H1 (cell line): Measurements from ENCODE around the gene SUCLG2. TPM values are rescaled to one million over a fixed set of nuclear protein-coding genes. Genes with fewer than 3 reads are reported as not detected.

Experiments used
- FOSL1 ChIP-seq: IDR thresholded peaks from 2 replicates; pipeline ENCODE4 v1.6.1; 2011; ENCODE audit warnings: mild to moderate bottlenecking, low read depth, low read length, moderate library complexity; ENCODE audit not compliant: insufficient read depth
- KDM5A ChIP-seq: fragments of 200-600 bp; IDR thresholded peaks from 2 replicates; pipeline ENCODE4 v1.7.1; 2012; ENCODE audit warnings: mild to moderate bottlenecking, low read length, inconsistent platforms, mixed read lengths
- polyA plus RNA-seq, 7 experiments: library from polyadenylated mRNA; depleted of rRNA in 3 of 7; stranded (reverse) in 5 of 7; unstranded in 2 of 7; fragments of >200 nt in 5 of 7; fragments of 200-250 nt in 2 of 7; gene quantifications; 1 replicate in 5 of 7; 2 replicates in 1 of 7; 4 replicates in 1 of 7; pipeline versions ENCODE4 v1.2.1 to v1.2.3, GENCODE V29; 2011 to 2013; ENCODE audit warnings: missing spikeins in 2 of 7, mixed read lengths in 2 of 7
- total RNA-seq: library from RNA; stranded (reverse); fragmentation: NEBNext Ultra II Directional; extraction: Animal tissue kit (Norgen Biotek cat#: 25700); gene quantifications from 2 replicates; pipeline ENCODE4 v1.2.1, GENCODE V29; 2021

SUCLG2 gene
- total and polyA plus RNA-seq, 2 of the 8 experiments (the other 6 are each of a cell fraction or from before 2014, with no cell fraction given): 12.9 to 46.2 TPM

DNA sequence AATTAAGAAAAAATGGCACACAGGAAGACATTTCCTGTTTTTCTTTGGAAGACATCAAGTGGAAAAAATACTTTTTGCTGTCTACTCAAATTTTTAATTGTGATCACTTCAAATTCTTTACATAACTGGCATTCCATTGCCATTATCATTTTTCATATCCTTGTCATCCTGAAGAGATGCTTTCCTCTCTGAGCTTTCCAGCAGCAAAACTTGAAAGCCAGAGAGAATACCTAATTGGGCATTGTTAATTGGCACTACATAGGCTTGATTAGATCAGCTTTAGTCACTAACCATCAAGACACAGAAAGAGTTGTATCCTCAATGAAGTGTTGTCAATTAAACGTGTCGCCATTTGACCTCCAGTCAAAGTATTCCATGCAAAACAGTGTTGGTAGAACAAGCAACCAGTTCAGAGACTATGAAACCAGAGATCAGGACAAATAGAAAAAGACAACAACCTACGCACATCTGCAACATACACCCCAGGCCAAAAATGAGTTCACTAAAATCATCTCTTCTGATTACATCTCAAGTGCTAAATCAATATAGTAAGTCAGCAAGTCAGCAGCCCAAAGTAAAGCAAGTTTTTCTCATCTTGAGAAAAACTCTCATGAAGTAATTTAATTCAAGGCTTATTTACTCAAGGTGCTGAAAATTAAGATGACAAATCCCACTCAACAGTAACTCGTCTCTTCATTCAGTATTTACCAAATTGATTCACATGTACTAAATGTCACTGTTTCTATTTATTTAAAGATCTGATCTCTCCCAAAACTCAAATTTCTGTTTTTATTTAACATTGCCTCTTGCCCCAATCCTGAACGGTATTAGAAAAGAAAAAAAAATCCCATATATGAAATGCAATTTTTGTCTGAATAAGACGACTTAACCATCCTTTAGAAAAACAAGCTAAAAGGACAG is 123.0 kb downstream of the SUCLG2 start (continued):
- TF ChIP-seq KDM5A (no peak), FOSL1 (no peak)
